Activated T-cell treated with anti-CD3 and anti-CD28 coated beads, Interleukin-2, amount 50 U/mL, for 48 hours (primary cell): ENCODE data around the gene RFPL1.

ENCODE experiments used
- DNase-seq, 2 experiments: peaks; one replicate each; pipeline ENCODE4 v3.0.0-alpha.2; 2020

The RFPL1 gene

DNA sequence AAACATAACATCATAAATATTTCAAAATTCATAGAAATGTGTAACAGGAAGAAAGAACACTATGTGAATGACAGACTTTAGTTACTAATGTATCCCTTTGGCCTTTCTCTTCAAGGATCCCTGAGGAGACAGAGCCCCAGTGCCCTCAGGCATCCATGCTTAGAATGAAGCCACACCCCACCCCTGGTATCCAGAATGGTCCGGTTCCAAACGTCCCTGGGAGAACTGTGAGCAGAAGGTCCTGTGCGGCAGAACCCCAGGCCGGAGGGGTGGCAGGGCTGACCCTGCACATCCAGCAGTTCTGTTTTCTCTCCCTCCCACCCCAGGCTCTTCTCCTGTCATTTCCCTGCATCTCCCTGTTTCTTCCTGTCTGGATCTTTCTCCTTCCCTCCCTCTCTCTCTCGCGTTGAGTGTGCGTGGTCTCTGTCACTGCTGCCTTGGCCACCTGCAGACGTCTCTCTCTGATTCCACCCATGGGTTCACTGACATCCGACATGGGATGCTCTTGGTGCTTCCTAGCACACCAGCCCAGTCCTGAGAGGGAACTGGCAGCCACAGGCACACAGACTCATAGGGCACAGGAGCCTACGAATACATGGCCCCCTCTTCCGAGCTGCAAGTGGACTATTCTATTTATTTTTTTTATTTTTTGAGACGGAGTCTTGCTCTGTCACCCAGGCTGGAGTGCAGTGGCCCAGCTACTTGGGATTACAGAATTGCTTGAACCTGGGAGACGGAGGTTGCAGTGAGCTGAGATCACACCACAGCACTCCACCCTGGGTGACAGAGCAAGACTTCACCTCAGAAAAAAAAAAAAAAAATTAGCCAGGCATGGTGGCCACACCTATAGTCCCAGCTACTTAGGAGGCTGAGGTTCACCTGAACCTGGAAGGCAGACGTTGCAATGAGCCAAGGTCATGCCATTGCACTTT lies 5.7 kb downstream of the RFPL1 start:
- DNase-seq = no peak

DNA sequence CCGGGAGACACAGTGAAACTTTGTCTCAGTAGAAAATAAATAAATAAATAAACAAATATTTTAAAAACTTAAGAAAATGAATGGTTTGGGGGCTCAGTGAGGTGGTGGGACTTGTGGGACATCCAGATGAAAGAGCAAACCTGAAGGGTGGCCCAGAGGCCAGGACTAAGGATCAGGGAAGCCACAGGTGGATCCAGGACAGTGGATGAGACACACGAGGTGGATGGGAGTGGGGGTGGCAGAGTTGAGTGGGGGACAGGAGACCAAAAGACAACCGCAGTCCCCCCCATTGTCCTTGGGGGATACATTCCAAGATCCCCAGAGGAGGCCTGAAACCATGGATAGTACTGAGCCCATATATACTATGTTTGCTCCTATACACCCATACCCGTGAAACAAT lies 7.1 kb downstream of the RFPL1 start:
- no peak for DNase-seq

DNA sequence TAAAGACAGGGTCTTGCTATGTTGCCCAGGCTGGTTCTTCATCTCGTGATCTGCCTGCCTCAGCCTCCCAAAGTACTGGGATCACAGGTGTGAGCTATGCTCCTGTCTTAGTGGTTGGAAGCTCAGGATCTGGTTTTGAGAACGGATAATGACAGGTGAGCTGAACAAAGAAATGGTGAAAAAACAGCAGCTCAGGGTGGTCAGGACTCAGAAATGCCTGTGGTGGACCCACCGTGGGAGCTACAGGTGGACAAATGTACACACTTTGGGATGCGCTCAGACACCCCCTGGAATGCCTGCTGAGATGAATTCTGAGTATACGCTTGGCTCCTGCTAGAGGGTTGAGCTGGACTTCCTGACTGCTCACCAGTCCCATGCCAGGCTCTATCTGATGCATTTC lies 9.5 kb downstream of the RFPL1 start:
- DNase-seq = no peak

DNA sequence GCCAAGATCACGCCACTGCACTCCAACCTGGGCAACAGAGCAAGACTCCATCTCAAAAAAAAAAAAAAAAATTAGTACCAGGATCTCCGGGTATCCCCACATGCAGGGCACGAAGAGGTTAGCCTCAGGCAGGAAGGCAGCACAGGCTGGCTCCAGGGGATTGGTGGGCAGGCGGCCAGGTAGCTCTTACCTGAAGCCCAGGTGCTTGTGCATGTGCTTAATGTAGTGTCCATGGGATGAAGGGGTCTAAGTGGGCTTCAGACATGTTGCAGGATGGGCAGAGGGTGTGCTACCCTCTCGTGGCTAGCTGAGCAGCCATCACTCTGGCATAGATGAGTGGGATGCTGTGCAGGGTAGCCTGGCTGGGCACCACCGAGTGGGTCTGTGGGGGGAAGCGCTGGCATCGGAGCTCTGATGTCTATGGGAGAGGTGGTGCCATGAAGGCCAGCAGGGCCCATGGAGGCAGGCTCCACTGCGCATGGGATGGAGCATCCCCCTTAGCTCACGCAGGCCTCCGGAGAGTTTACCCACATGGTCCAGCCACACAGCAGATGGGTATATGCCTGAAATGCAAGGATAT lies 11.0 kb downstream of the RFPL1 start:
- DNase-seq = no peak

DNA sequence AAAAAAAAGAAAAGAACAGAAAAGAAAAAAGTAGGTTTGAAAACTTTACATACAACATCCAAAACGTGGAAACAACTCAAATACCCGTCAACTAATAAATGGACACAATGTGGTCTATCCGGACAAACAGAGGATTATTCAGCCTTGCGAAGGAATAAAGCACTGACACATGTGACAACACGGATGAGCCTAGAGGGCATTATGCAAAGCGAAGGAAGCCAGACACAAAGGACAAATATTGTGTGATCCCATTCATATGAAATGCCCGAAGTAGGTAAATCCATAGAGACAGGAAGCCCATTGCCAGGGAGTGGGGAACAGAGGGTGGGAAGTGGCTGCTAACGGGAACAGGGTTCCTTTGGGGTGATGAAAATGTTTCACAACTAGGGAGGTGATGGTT lies 11.8 kb downstream of the RFPL1 start:
- no peak for DNase-seq

DNA sequence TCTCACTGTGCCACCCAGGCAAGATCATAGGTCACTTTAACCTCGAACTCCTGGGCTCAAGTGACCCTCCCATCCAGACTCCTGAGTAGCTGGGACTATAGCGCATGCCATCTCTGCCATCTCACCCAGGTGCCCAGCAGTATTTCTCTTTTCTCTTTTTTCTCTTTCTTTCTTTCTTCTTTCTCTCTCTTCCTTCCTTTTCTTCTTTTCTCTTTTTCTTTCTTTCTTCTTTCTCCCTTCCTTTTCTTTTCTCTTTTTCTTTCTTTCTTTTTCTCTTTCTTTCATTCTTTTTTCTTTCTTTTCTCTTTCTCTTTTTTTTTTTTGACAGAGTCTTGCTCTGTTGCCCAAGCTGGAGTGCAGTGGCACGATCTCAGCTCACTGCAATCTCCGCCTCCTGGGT lies 13.5 kb downstream of the RFPL1 start:
- no peak for DNase-seq

DNA sequence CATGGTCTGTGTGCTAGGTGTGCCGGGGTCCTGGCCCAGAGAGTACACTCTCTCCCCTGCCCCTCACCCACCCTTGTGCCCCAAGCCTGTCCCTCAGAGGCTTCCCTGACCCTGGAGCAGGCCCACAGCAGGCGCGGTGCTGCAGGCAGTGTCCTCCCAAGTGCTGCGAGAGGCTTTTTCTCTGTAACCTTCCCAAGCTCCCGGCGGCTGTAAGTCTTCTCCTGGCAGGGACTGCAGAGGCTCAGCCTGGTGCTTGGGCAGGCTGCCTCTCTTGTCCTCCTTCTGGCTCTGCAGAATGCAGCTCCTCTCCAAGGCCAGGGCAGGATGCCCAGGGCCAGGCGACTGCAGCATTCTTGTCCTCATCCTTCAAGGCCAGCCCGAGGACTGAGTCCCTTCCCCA lies 15.9 kb downstream of the RFPL1 start:
- no peak for DNase-seq

DNA sequence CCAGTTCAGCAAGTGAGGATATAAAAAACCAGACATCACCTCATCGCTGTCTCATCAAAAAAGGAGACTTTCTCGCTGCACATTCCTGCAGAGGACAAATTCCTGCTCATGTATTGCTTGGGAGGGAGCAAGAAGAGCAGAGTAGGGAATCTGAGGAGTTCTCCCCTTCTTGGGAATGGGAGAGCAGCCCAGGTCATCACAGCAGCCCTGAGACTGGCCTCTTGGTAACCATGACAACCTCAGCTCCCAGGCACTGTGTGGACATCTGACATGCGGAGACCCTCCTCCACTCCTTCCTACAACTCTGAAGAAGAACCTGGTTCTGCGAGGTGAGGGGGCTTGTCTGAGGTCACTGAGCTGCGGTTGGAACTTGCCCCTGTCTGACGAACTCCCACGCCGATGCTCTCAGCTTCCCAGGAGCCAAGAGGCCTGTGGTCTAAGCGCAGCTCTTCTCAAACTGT lies 17.9 kb downstream of the RFPL1 start:
- no peak for DNase-seq

DNA sequence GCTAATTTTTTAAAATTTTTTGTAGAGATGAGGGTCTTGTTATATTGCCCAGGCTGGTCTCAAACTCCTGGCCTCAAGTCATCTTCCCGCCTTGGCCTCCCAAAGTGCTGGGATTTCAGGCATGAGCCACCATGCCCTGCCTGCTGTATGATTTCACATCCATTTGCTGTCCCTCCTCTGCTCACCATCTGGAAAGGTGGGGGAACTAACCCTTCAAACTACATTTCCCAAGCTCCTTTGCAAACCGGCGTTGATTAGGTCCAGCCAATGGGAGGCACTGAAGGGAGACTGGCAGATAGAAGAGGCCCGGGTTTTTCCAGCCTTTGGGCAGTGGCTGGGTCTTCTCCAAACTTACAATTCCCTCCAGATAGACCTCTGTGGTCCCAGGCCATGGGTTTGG lies 19.3 kb downstream of the RFPL1 start:
- DNase-seq = no peak

DNA sequence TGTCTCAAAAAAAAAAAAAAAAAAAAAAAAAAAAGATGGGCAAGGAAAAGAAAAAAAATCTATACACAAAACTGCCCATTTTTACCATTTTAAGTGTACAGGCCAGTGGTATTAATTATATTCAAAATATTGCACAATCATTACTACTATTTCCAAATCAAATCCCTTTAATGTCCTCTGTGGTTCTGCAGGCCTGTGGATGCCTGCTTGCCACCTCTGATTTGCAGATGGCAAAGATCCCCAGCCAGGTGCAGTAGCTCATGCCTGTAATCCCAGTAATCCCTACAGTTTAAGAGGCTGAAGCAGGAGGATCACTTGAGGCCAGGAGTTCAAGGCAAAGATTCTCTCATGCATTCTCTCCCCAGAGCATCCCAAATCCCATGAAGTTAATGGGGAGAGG lies 20.2 kb downstream of the RFPL1 start:
- DNase-seq = no peak

DNA sequence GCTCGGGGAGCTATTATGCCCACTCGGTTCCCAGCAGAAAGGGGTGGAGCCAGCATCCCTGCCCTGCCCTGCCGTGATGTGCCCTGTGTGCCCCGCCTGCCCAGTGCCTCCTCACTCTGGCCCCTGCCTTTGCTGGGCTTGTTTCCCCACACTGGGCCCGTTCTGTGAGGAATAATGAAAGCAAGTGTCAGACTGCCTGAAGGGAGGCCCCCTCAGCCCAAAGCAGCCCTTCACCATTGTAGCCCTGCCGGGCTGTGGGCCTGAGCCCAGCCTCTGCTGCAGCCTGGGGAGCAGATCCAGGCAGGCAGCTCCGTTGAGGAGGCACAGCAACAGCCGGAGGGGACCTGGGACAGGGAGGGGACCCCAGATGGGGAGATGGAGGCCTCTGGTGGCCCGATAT lies 21.4 kb downstream of the RFPL1 start:
- no peak for DNase-seq

DNA sequence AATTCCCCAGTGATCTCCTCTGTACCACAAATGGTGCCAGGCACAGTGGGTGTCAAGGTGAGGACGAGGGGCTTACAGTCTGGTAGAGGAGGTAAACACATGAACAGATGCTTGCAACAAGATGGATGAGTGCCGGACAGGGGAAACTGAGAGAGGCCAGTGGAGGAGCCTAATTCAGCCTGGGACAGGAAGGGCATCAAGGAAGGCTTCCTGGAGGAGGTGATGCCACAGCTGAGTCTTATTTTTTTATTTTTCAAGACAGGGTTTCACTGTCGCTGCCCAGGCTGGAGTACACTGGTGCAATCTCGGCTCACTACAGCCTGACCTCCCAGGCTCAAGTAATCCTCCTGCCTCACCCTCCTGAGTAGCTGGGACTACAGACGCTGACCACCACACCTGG lies 22.9 kb downstream of the RFPL1 start:
- no peak for DNase-seq

DNA sequence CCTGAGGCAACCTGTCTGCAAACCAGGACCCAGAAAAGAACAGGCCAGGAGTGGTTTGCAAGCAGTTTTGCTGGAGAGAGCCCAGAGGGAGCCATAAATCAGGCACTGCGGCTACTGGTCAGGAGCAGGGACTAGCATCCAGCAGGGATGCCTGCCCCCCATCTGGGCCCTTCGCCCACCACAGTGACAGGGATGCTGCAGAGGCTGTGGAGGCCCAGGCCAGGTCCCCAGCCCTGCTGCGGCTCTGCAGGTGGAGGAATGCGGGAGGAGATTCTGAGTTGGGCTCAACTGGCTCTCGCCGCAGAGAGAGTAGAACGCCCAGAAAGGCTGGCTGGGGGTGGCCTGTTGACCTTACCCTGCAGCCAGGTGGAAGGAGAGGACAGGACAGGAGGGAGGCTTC lies 25.2 kb downstream of the RFPL1 start:
- no peak for DNase-seq

DNA sequence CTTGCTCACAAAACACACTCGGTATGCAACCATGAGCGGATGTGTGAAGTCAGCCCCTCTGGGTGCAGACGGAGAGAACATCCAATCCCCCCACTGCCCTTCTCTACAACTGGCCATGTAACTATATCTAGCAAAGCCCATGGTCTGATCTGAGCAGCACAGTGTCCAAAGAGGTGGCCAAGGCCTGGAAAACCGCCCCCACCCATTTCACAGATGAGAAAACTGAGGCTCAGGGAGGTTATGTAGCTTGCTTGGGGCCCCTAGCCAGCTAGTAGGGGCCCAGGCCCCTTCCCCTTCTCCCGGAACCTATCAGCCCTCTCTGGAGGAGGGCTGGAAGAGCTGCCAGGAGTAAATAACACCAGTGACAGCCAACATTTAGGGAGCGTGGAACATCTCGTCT lies 26.2 kb downstream of the RFPL1 start:
- no peak for DNase-seq

DNA sequence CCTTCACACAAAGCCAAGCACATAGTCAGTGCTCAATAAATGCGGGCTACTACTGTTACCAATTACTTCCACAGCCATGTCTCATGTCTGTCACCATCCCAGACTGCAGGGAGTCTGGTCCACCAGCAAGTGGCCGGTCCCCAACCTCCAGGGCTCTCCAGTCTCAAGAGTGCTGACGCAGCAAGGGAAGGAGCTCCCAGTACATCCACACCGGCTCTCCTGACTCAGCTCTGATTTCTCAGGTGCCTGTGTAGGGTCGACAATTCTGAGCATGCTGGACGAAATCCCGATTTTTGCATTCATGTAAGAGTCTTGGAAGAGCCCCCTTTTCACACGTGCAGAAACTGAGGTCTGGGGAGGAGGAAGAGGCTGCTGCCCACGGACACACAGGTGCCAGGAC lies 31.4 kb downstream of the RFPL1 start:
- DNase-seq = no peak

DNA sequence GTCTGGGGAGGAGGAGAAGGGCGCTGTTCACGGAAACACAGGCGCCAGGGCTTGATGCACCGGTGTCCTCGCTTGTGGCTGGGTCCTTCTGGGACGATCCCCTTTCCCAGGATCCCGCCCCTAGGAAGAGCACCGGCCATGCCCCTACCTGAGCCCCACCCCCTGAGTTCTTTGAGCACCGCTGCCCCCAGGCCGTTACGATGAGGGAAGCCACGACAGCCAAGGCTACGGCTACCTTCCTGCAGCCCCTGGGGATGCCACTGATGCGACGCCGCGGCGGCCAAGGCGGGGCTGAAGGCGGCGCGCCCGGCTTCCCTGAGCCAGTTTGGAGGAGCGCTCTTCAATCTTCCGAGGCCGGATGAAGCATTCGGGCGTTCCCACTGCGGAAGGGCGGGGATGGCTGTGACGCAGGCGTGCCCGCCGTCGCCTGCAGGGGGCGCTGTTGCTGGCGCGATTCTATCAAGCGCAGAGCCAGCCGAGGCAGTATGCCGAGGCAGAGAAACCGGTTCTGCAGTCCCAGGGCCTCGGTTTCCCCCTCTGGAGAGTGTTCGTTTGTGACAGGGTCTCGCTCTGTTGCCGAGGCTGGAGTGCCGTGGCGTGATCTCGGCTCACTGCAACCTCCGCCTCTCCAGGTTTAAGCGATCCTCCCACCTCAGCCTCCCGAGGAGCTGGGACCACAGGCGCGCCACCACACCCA lies 31.9 kb downstream of the RFPL1 start:
- peak; percentile 90 to 91 for DNase-seq

DNA sequence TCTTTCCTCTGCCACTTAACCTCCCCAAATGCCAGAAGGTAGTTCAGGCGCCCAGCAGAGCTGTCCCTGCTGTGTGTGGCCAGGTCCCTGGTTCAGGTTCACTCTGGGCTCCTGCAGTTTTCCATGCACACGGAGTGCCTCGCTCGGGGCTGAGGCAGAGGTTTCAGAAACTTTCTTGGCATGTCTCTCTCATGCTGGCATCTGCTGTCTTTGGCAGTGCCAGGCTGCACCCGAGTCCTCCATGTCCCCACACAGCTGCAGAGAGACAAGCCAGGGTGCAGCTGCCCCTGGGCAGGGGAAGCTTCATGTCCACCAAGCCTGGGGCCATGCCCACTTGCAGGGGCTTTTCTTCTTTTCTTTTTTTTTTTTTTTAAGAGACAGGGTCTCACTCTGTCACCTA lies 34.6 kb downstream of the RFPL1 start:
- no peak for DNase-seq

DNA sequence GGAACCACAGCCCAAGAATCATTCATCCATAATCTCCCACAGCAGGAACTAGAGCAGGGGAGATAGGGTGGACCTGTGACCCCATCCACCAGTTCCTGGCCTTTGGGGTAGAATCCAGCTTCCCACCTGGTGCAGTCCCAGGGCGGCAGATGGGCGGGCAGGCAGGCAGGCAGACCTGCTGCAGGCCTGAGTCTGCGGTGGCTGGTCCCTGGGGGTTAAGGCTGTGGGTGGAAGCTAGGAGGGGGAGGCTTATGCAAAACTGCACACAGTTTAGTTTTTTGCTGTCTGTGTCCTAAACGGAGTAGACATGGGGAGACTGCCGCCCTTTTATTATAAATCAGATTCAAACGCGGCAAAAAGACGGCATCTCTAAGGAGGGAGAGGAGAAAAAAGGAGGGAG lies 37.2 kb downstream of the RFPL1 start:
- DNase-seq = no peak

DNA sequence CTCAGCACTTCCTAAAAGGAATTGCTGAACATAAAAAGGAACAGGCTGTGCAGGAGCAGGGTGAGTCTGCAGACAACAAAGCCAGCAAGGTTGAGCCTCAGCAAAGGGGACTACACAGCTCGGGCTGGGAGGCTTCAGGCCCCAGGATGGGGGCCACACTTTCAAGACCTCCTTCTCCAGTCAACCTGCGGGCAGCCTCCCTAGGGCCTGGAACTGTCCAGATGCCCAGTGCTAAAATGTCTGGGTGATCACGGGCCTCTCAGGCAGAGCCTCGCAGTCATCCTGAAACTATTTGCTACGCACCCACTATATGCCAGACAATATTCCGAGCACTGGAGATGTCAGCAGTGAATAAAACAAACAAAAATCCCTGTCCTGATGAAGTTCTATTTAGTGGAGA lies 37.7 kb downstream of the RFPL1 start:
- DNase-seq = no peak

DNA sequence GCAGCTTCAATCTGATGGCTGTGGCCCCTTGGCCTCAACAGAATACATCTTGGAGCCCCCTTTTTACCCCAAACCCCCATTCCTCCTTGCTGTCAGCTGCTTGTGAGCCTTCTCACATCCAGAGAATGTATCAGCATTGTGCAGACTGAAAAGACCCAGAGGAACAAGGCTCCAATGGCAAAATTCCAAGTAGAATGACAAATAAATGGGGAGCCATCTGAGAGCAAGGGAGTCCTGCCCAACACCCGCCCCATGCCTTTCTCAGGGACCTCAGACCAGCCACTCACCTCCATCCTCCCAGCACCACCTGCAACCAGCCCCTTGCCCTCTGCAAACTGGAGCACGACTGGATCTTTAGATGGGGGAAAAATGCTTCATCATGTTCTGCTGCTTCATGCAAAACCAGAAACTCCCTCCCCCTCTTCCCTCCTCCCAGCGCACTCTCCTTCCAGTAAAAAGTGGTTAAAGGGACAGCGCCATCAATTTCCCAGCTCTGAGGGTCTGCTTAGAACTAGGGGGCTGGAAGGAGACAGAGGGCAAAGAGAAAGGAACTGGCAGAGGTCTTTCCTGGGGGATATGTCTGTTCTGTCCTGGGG lies 39.4 kb downstream of the RFPL1 start:
- DNase-seq = no peak

DNA sequence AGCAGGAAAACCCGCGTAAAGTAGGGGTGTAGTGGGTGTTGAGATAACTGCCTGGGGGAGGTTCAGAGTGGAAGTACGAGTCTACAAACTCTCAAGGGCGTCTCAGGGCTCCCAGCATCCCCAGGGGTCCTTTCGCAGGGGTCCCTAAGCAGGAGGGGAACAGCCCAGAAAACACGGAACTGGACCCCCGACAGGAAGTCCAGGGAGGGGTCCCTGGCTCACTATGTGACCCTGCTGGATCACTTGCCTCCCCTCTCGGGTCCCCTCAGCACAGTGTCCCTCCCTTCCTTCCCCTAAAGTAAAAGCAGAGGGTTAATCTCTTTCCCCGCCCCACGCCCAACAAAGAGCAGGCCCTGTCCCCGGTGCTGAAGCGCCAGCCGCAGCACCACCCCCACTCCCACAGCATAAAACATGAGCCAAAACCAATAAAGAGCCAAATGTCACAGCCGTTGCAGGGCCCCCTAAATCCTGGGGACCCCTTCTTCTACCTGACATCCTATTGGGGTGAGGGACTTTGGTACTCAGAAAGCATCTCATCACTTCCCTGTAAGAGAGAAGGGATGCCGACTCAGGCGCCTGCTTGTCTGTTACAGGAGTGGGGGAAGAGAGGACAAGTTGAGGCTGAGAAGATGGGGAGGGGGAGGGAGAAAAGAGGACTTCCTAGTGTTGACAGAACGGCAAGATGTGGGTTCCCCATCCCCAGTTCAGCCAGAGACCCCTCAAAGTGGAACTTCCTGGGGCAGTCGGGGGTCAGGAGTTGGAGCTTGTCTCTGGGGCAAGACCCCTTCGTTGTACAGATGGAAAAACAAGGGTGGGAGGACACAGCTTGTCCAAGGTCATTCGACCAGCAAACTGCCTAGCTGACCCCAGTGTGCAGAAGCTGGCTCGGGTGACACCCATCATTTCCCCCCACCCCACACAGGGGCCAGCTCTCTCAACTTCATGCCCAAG lies 40.2 kb downstream of the RFPL1 start:
- DNase-seq = peak in 1 of 2 experiments; percentile 49
